Measurements from ENCODE around the gene CEP95. TPM values are rescaled to one million over a fixed set of nuclear protein-coding genes. Genes with fewer than 3 reads are reported as not detected.
A peak's percentile ranks its signal among the peaks of the same experiment; 100 is the strongest.

CEP95 gene
- total RNA-seq, 1 experiment from 2014 or later = 37.6 TPM

DNA sequence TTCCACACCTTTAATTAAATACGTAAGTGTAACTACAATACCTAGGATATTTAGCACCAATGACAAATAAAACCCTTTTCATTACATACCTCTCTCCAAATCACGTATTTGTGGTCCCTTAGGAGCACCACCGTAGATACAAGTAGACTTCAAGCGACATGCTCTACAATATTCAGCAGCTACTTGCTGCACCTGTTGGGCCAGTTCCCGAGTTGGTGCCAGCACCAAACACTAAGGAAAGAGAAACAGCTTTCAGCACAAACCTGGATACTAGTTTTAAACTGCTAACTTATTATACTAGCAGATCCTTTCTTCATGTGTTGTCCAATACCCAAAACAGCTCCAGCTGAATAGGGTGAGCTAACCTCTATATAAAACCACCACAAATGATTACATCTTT, 3.4 kb upstream of the CEP95 start:
- intact Hi-C loops (cut with micrococcal nuclease; ENCODE audit: unreplicated experiment) = no loop called here
- Mint-ChIP-seq H3K27me3 (ENCODE audit: unreplicated experiment) (no peaks in the 10 kb centered on the region), H3K27ac (ENCODE audit: unreplicated experiment) (no peak overlapping the region), H3K36me3 (ENCODE audit: insufficient read depth, unreplicated experiment) (peaks cover 99% of the 10 kb centered on the region), H3K4me1 (ENCODE audit: low read depth, unreplicated experiment) (peaks cover 32% of the 10 kb centered on the region), H3K4me3 (ENCODE audit: low read depth, unreplicated experiment) (peak overlapping the region; percentile 86), H3K9me3 (ENCODE audit: low read depth, unreplicated experiment) (no peaks in the 10 kb centered on the region)
- no peak for DNase-seq
- BruUV-seq (replicated peaks) = no TSS peak
- TF ChIP-seq, protein P1, sequence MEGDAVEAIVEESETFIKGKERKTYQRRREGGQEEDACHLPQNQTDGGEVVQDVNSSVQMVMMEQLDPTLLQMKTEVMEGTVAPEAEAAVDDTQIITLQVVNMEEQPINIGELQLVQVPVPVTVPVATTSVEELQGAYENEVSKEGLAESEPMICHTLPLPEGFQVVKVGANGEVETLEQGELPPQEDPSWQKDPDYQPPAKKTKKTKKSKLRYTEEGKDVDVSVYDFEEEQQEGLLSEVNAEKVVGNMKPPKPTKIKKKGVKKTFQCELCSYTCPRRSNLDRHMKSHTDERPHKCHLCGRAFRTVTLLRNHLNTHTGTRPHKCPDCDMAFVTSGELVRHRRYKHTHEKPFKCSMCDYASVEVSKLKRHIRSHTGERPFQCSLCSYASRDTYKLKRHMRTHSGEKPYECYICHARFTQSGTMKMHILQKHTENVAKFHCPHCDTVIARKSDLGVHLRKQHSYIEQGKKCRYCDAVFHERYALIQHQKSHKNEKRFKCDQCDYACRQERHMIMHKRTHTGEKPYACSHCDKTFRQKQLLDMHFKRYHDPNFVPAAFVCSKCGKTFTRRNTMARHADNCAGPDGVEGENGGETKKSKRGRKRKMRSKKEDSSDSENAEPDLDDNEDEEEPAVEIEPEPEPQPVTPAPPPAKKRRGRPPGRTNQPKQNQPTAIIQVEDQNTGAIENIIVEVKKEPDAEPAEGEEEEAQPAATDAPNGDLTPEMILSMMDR (IDR thresholded peaks at IDR 0.05; ENCODE audit: unreplicated experiment) = no peak
- CTCF ChIA-PET = no interaction called here

DNA sequence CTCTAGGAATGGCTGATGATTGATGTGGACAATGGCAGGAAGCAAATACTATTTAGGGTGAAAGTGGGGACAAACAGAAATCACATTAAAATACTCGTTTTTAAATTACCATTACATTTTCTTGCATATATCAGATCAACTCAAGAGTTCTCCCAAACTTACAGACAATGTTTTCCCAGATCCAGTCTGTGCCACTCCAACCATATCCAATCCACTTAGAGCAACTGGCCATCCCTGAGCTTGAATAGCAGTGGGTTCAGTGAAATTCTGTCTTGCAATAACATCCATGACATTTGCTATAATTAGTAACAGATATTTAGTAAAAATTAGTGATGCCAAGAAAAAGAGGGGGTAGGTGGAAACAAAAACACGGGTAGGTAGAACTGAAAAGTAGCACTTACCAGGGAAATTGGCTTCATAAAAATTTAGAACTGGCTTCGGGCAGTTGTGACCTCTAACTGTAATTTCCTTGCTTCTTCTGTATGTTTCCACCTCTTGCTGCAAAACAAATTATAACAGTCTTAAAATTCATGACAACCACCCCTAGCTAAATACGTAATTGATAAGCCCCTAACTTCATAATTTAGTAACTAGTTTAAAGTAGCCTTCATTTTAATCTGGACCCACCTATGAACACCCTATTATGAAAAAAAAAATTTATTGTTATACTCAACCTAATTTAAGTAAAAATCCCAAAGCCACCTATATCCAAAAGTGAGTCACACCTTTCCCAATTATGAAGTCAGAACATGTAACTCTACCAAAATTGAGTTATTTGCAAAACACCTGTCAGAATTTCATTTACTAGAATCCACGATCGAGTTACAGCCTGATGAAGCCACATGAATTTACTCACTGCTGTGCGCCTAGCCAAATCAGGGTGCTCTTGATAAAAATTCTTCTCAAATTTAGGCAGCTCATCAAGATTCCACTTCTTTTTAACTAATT, 2.7 kb upstream of the CEP95 start:
- TF ChIP-seq, protein P1 (IDR thresholded peaks at IDR 0.05; ENCODE audit: unreplicated experiment) = no peak
- intact Hi-C loops (cut with micrococcal nuclease; ENCODE audit: unreplicated experiment) = no loop called here
- CTCF ChIA-PET = no interaction called here
- Mint-ChIP-seq H3K9me3 (ENCODE audit: low read depth, unreplicated experiment) (no peaks in the 10 kb centered on the region), H3K27ac (ENCODE audit: unreplicated experiment) (peak overlapping the region; percentile 99), H3K27me3 (ENCODE audit: unreplicated experiment) (no peaks in the 10 kb centered on the region), H3K36me3 (ENCODE audit: insufficient read depth, unreplicated experiment) (peaks cover 93% of the 10 kb centered on the region), H3K4me3 (ENCODE audit: low read depth, unreplicated experiment) (peak overlapping the region; percentile 86), H3K4me1 (ENCODE audit: low read depth, unreplicated experiment) (peaks cover 28% of the 10 kb centered on the region)
- TSS peak; percentile 18 for BruUV-seq (replicated peaks)
- DNase-seq = no peak

DNA sequence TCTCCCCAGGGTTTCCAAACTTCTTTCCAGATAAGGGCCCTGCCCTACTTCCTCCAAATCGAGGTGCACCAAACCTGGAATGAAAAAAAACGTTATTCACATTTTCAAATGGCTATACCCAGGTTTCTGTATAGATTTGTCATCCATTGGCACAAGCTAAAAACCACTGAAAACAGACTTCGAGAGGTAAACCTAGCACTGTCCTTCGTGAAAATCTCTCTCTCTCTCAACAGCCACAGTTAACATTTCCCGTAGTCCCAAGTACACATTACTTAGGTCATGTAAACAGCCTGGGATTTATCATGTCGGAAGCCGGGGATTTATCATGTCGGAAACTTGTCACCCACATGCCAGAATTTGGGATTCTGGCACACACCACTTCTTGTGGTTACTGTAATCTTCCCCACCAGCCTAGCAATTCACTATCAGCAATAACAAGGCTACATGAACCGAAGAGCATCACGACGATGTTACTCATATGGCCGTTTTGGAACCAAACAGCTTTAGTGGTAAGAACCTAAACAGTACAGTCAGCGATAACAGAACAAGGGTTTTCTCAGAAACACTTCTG, 1.9 kb upstream of the CEP95 start:
- Mint-ChIP-seq H3K4me3 (ENCODE audit: low read depth, unreplicated experiment) (peak overlapping the region; percentile 86), H3K9me3 (ENCODE audit: low read depth, unreplicated experiment) (no peaks in the 10 kb centered on the region), H3K27ac (ENCODE audit: unreplicated experiment) (peak overlapping the region; percentile 99), H3K27me3 (ENCODE audit: unreplicated experiment) (no peaks in the 10 kb centered on the region), H3K36me3 (ENCODE audit: insufficient read depth, unreplicated experiment) (peaks cover 91% of the 10 kb centered on the region), H3K4me1 (ENCODE audit: low read depth, unreplicated experiment) (peaks cover 26% of the 10 kb centered on the region)
- no TSS peak for BruUV-seq (replicated peaks)
- intact Hi-C loops (cut with micrococcal nuclease; ENCODE audit: unreplicated experiment) = no loop called here
- TF ChIP-seq, protein P1 (IDR thresholded peaks at IDR 0.05; ENCODE audit: unreplicated experiment) = no peak
- DNase-seq = no peak
- CTCF ChIA-PET = interaction anchor here (0.9 kb wide), 1 partner anchor 85 kb away, joined by 3 read pairs; no protein-coding TSS in a partner anchor

DNA sequence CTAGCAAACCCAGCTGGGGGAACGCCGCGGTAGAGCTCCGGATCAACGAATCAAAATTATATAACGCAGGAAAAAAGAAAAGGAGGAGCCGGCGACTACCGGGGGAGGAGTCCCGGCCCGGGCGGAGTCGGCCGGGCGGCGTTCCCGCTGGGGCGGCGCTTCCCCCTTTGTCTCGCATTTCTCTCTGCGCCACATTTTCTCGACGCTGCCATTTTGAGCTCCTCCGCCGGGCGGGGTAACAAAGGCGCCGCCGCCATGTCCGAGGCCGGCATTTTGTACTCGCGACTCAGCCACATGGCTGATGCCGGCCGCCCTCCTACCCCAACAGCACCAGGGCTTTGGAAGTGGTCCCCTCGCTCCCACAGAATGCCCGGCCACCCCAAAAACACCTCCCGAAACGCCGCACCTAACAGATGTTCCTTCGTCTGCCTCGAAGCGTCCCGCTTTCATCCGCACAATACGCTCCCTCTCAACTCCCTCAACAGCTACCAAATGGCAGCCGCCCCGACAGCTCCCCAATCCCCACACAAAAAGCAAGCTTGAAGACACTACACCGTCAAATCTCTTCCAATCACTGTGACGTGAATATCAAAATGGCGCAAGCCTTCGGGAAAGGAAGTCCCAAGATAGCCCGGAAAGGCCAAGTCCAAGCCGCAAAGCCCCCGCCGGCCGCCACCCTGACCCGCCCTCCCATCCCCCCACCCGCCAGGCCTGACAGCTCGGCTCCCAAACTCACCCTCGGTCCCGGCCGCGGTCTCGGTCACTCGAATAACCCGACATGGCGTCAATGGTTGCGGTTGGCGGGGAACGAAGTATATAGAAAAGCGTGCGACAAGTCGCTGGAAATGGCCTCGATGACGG, 1.2 kb upstream of the CEP95 start:
- no TSS peak for BruUV-seq (replicated peaks)
- Mint-ChIP-seq H3K4me3 (ENCODE audit: low read depth, unreplicated experiment) (peak overlapping the region; percentile 86), H3K27ac (ENCODE audit: unreplicated experiment) (peak overlapping the region; percentile 99), H3K9me3 (ENCODE audit: low read depth, unreplicated experiment) (no peaks in the 10 kb centered on the region), H3K36me3 (ENCODE audit: insufficient read depth, unreplicated experiment) (peaks cover 90% of the 10 kb centered on the region), H3K4me1 (ENCODE audit: low read depth, unreplicated experiment) (peaks cover 19% of the 10 kb centered on the region), H3K27me3 (ENCODE audit: unreplicated experiment) (no peaks in the 10 kb centered on the region)
- peak; percentile 78 for DNase-seq
- intact Hi-C loops (cut with micrococcal nuclease; ENCODE audit: unreplicated experiment) = no loop called here
- CTCF ChIA-PET = interaction anchor here (0.6 to 0.9 kb wide), 2 partner anchors 85 to 142 kb away, joined by 3 to 5 read pairs; no protein-coding TSS in a partner anchor
- TF ChIP-seq, protein P1 (IDR thresholded peaks at IDR 0.05; ENCODE audit: unreplicated experiment) = no peak
